SK-N-SH treated with all-trans-retinoic acid at 6 μM for 48 hours (cell line): ENCODE data around the gene M1AP.
A peak's percentile ranks its signal among the peaks of the same experiment; 100 is the strongest.

ENCODE experiments used
- ARNTL ChIP-seq: fragments of 450-650 bp; formaldehyde crosslinking; IDR thresholded peaks from 2 replicates; pipeline ENCODE4 v1.5.0; 2020; ENCODE audit warnings: low read depth, mild to moderate bottlenecking, moderate library complexity, borderline replicate concordance
- CSDC2 ChIP-seq: fragments of 250-450 bp; sonication (Bioruptor Pico); IDR thresholded peaks from 2 replicates; pipeline ENCODE4 v1.5.0; 2020; ENCODE audit warnings: mild to moderate bottlenecking, moderate library complexity
- ESRRG ChIP-seq: fragments of 250-450 bp; sonication (Bioruptor Pico); IDR thresholded peaks from 2 replicates; pipeline ENCODE4 v1.6.1; 2021; ENCODE audit warnings: mild to moderate bottlenecking
- OSR1 ChIP-seq: fragments of 250-450 bp; sonication (Bioruptor Pico); IDR thresholded peaks from 2 replicates; pipeline ENCODE4 v1.8.0; 2022; ENCODE audit warnings: moderate library complexity, mild to moderate bottlenecking, inconsistent platforms
- RARB ChIP-seq: fragments of 250-450 bp; sonication (Bioruptor Pico); IDR thresholded peaks from 2 replicates; pipeline ENCODE4 v1.8.0; 2021; ENCODE audit warnings: mild to moderate bottlenecking, moderate library complexity
- ZFP3 ChIP-seq: fragments of 250-450 bp; sonication (Bioruptor Pico); IDR thresholded peaks from 2 replicates; pipeline ENCODE4 v1.5.0; 2020; ENCODE audit warnings: mild to moderate bottlenecking, moderate library complexity
- TF ChIP-seq, protein P1 (sequence below): fragments of 250-450 bp; sonication (Bioruptor Pico); IDR thresholded peaks from 2 replicates; pipeline ENCODE4 v1.8.0; 2020; ENCODE audit warnings: mild to moderate bottlenecking, moderate library complexity, borderline replicate concordance

DNA sequence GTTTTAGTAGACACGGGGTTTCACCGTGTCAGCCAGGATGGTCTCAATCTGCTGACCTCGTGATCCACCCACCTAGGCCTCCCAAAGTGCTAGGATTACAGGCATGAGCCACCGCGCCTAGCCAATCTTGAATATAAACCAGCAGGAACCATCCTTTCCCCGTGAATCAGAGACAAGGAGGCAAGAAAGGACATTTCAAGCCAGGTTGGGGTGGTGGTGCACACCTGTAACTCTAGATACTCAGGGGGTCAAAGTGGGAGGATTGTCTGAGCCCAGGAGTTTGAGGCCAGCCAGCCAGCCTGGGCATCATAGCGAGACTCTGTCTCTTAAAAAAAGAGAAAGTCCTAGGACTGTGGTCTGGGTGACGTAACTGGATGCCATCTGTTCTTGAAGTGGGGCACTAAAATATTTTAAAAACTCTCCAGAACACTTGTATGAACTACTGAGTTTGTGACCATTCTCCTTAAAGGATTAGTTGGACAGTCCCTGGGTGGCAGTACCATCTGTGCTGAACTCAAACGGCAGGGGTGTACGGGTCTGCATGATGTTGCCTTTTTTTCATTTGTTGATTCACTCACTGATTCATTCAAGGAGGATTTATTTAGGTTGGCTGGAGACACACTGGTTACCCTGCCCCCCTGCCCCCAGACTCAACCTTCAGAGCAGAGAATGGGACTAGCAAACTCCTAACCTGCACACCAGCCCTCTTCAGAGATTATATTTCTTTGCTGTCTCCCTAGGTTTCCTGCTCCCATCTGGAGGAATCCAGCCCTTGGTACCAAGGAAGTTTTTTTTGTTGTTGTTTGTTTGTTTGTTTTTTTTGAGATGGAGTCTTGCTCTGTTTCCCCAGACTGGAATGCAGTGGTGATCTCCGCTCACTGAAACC lies 136.8 kb downstream of the M1AP start:
- TF ChIP-seq, protein P1, sequence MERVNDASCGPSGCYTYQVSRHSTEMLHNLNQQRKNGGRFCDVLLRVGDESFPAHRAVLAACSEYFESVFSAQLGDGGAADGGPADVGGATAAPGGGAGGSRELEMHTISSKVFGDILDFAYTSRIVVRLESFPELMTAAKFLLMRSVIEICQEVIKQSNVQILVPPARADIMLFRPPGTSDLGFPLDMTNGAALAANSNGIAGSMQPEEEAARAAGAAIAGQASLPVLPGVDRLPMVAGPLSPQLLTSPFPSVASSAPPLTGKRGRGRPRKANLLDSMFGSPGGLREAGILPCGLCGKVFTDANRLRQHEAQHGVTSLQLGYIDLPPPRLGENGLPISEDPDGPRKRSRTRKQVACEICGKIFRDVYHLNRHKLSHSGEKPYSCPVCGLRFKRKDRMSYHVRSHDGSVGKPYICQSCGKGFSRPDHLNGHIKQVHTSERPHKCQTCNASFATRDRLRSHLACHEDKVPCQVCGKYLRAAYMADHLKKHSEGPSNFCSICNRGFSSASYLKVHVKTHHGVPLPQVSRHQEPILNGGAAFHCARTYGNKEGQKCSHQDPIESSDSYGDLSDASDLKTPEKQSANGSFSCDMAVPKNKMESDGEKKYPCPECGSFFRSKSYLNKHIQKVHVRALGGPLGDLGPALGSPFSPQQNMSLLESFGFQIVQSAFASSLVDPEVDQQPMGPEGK (CRISPR knock-in tag): no peak
- TF ChIP-seq ARNTL (no peak), OSR1 (no peak), CSDC2 (no peak), ZFP3 (CRISPR knock-in tag) (peak; percentile 96), ESRRG (no peak), RARB (CRISPR knock-in tag) (no peak)
